Choroid plexus epithelial cell (primary cell): ENCODE data around the gene EIF4EBP3.
A peak's percentile ranks its signal among the peaks of the same experiment; 100 is the strongest.
"Not testable (repeated sequence)": the region's sequence is repeated elsewhere in the genome, so short reads cannot be mapped to it uniquely, and the experiment has no call there.

Source experiments
- DNase-seq: peaks from one replicate; pipeline ENCODE4 v3.0.0-alpha.2; 2010; ENCODE audit warnings: low read depth
- H3K4me3 ChIP-seq: 2 replicates; pipeline ENCODE4 v1.5.1; 2011; ENCODE audit warnings: low read depth, mild to moderate bottlenecking, control low read depth, low read length, moderate library complexity
- TF ChIP-seq, protein P1 (sequence below): conservative IDR thresholded peaks from 2 replicates; pipeline ENCODE4 v1.5.1; 2011; ENCODE audit warnings: low read depth, mild to moderate bottlenecking, control low read depth, inconsistent platforms, low read length, moderate library complexity

EIF4EBP3 gene

GRCh38 chr5:140575309-140575708, 27.8 kb downstream of the EIF4EBP3 start:
- DNase-seq = peak; percentile 72

DNA sequence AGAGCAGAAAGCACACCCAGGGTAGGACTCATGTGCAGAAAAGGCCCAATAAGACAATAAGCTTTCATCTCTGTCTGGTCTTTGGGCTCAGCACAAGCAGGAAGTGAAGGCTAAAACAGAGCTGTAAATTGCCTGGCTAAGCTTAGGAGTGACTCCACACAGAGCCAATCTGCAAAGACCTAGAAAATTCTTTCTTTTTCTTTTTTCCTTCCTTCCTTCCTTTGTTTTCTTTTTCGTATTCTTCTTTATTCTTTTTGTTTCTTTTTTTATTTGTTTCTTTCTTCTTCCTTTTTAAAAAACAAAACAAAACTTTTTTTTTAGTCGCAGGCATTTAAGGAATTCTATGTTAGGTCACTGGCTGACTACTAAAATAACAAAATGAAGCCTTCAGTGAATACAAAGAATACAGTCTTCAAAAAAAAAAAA, 29.3 kb downstream of the EIF4EBP3 start:
- peak; percentile 52 for DNase-seq
- TF ChIP-seq, protein P1, sequence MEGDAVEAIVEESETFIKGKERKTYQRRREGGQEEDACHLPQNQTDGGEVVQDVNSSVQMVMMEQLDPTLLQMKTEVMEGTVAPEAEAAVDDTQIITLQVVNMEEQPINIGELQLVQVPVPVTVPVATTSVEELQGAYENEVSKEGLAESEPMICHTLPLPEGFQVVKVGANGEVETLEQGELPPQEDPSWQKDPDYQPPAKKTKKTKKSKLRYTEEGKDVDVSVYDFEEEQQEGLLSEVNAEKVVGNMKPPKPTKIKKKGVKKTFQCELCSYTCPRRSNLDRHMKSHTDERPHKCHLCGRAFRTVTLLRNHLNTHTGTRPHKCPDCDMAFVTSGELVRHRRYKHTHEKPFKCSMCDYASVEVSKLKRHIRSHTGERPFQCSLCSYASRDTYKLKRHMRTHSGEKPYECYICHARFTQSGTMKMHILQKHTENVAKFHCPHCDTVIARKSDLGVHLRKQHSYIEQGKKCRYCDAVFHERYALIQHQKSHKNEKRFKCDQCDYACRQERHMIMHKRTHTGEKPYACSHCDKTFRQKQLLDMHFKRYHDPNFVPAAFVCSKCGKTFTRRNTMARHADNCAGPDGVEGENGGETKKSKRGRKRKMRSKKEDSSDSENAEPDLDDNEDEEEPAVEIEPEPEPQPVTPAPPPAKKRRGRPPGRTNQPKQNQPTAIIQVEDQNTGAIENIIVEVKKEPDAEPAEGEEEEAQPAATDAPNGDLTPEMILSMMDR = no peak
- H3K4me3 ChIP-seq = no peak overlapping the region

More at GRCh38 chr5:140575309-140575708, 27.8 kb downstream of the EIF4EBP3 start:
- TF ChIP-seq, protein P1 = peak; percentile 70
- no peak overlapping the region for H3K4me3 ChIP-seq

DNA sequence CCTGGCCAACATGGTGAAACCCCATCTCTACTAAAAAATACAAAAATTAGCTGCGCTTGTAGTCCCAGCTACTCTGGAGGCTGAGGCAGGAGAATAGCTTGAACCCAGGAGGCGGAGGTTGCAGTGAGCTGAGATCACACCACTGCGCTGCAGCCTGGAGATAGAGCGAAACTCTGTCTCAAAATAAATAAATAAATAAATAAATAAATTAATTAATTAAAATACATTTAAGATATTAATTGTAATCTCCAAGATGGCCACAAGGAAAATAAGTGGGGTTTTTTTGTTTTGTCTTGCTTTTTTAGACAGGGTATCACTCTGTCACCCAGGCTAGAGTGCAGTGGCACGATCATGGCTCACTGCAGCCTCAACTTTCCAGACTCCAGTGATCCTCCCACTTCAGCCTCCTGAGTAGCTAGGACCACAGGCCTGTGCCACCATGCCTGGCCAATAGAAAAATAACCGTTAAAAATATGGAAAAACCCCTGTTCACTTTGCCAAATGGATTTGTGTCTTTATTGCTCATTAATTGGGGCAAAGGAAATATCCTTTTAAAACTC, 31.8 kb downstream of the EIF4EBP3 start:
- H3K4me3 ChIP-seq, DNase-seq: not testable (repeated sequence)

- DNase-seq = no peak
- no peak overlapping the region for H3K4me3 ChIP-seq
- TF ChIP-seq, protein P1 = no peak
Observed at GRCh38 chr5:140587495-140587894, 40.0 kb downstream of the EIF4EBP3 start.

DNA sequence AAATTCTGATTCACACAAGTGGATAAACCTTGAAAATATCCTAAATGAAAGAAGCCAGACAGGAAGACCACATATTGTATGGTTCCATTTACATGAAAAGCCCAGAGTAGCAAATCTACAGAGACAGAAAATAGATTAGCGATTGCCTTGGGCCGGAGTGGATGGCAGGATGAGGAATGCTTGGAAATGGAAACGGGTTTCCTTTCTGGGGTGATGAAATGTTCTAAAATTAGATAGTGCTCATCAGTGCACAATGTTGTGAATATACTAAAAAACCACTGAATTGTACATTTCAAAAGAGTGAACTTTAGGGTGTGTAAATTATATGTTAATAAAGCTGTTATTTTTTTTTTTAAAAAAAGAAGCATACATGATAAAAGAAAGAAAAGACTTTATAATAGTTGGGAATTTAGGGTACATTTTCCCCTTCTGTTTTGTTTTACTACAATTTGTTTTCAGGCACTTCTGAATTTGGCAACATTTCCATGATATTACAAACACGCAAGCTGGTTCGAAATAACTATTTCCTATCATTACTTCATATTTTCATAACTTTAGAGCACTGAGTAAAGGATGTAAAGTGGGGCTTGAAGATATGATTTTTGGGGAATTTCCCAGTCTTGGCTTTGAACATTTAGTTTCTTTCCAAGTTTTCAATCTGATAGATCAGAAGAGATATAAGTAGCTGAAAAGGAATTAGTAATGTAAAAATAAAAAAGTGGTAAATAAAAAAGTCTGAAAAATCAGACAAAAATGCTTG, 41.0 kb downstream of the EIF4EBP3 start:
- H3K4me3 ChIP-seq = no peak overlapping the region
- DNase-seq = peak; percentile 30
- TF ChIP-seq, protein P1 = no peak

GRCh38 chr5:140590861-140591260, 43.4 kb downstream of the EIF4EBP3 start:
- H3K4me3 ChIP-seq = no peak overlapping the region
- DNase-seq = no peak
- TF ChIP-seq, protein P1 = no peak

DNA sequence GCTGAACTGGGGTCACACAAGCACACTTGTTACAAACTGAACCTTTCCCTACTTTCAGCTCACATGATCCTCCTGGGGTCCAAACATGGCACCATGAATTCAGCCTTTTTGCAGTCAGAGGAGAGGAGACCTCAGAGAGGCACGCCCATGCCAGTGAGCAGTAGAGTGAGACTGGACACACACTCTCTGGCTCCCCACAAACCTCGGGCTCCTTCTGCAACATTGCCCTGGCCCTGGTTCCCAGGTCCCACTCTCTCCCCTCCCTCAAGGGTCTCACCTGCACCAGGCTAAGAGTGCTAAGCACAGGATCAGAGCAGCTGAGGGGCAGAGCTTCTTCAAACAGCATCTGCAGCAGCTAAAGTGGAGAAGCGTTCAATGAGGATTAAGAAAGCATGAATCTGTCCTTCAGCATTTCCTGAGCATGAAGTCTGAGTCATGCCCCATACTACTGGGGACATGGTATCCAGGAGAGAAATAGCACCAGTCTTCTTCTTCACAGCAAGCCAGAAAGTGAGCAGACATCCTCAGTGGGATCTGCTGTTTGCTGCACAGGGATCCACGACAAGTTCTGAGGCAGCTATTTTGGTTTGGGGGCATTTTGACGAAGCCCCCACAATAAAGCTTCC, 44.4 kb downstream of the EIF4EBP3 start:
- TF ChIP-seq, protein P1 = no peak
- peak; percentile 65 for DNase-seq
- no peak overlapping the region for H3K4me3 ChIP-seq

- not testable (repeated sequence) for H3K4me3 ChIP-seq, DNase-seq
Observed at GRCh38 chr5:140593070-140593469, 45.6 kb downstream of the EIF4EBP3 start.
